HG02763 (cell line): ENCODE results near the gene ZNF296.
A peak's percentile ranks its signal among the peaks of the same experiment; 100 is the strongest.

Source experiments
- ATAC-seq: cut with Tn5 transposase; IDR thresholded peaks from one replicate; pipeline ENCODE4 v1.9.1; 2021; ENCODE audit warnings: mild to moderate bottlenecking, moderate library complexity; ENCODE audit not compliant: unreplicated experiment

The ZNF296 gene

DNA sequence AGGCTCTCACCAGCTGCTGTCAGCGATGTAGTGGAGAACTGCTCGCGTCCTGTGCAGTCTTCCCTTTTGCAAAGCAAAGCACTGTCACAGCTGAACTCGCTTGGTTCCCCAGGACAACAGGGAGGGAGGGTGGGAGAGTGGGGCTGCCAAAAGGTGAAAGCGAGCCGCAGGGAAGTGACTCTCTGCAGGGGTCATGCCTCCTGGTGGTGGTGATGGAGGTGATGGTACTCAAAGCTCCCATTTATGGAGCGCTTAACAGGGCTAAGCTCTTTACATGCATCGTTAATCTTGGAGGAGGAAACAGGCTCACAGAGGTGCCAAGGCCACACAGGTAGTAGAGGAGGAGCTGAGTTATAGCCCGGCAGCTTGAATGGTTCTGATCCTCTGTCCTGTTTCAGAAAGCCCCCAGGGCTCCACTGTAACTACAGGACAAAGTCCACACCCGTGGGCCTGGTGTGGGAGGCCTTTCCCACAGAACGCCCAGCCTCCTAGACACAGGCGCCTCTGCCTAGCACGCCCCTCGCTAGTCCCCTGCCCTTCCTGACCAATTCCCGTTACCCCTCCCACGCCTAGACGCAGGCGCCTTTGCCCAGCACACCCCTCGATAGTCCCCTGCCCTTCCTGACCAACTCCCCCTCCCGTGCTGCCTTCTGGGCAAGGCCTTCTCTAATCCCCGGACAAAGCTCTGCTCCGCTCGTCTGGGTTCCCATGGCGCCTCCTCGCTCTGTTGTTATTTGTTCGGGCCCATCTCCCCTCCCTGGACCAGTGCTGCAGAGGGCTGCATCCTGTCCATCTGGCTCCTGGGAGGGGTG lies 27.4 kb upstream of the ZNF296 start:
- no peak for ATAC-seq

GRCh38 chr19:45103156-45103507 lies 26.9 kb upstream of the ZNF296 start:
- no peak for ATAC-seq

DNA sequence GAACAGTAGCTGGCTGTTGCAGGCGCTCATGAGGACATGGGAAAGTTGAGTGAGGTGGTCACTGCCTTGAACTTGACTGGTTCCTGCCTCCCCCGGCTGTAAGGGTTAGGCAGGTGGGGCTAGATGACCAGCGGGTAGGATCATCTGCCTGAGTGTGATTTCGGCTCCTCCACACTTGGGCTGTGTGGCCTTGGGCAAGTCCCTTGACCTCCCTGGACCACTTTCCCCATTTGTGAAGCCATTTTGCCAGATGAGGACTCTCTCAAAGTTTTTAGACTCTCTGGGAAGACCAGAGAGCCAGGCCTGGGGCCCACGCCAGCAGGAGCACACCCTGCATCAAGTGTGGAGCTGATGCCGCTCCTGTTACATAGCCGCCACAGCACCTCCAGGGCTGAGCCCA lies 26.2 kb upstream of the ZNF296 start:
- ATAC-seq: no peak

GRCh38 chr19:45101806-45102205 lies 25.5 kb upstream of the ZNF296 start:
- no peak for ATAC-seq

- no peak for ATAC-seq
Observed at GRCh38 chr19:45100846-45101252, 24.6 kb upstream of the ZNF296 start.

DNA sequence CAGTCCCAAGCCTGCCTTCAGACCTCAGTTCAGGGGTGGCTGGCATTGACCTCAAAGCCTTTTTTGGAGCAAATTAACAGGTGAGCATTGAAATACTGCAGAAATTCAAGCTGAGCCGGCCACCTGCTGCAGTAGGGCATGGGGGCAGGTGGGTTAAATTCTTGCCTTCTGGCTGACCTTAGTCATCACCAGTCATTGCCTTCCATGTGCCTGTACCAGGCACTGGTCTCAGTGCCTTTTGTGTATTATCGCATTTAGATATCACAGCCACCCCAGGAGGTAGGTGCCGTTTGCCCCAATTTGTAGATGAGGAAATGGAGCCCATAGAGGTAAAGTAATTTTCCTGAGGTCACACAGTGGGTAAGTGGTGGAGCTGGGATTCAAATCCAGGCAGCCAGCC lies 23.9 kb upstream of the ZNF296 start:
- no peak for ATAC-seq

DNA sequence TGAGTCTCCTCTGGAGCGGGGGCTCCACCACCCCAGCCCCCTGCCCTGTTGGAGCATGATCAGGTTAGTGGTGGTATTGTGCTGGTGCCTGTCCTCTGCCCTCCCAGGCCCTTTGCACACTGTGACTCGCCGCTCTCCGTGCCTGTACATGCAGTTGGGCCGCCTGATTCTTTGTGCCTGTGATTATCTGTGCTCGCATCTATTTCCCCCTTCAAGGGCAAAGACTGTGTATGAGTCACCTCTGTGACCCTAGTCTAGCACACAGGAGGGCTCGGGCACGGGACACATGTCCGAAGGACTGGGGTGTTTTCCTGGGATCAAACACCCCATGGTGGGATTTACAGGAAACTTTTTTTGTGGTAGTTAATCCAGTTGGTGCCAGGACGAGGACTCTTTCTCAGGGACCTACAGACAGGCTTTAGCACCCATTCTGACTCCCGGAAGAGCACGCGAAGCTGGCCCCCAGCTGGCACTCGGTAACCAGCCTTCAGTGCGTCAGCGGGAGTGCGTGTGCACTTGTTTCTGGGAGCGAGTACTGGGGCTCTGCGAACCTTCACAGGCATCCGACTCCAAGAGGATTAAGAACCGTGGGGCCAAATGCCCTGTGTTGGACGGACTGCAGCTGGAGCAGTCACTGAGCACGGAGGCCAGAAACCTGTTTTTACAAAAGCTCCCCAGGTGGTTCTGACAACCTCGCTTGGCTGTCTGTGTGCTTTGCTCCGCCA lies 23.4 kb upstream of the ZNF296 start:
- ATAC-seq: no peak

DNA sequence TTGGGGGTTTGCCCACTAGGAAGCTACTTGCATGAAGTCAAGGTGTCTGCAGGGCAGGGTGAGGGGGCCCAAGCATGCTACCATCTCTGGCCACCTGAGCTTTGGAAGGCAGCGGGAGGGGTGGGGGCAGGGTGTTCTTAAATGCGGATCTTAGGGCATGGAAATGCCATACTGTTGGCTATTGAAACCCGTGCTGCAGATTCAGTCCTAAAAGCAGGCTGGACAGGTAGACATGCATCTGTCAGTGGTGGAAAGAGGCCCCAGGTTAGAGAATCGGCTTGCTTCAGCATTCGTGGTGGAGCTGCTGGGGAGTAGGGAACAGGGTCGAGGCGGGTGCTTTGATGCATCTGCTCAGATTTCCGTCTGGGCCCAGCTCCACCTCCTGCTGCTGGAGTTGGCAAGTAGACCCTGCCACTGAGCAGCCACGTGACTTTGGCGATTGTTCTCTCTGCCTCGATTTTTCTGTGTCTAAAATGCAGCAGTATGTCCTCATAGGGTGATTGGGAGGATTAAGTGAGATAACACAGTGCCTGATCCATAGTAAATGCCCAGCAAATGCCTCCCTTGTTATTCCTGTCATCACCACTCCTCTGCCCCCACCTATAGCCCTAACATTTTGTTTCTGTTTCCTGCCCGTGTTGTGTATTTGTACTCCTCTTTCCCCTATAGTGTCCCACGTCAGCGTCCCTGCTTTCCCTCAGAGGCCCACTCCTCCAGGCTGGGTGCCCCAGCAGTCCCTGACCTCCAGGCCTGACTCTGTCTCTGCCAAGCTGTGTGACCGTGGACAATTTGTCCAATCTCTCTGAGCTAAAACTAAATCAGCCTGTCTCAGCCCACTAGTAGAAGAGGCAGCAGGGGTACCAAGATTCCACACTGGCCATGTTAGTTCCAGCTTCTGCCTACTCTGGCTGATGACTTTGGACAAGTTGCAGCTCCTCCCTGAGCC lies 22.5 kb upstream of the ZNF296 start:
- no peak for ATAC-seq

- ATAC-seq: no peak
Observed at GRCh38 chr19:45097776-45098520, 21.7 kb upstream of the ZNF296 start.

GRCh38 chr19:45097450-45097775 lies 21.1 kb upstream of the ZNF296 start:
- no peak for ATAC-seq

GRCh38 chr19:45096700-45097099 lies 20.4 kb upstream of the ZNF296 start:
- no peak for ATAC-seq

- no peak for ATAC-seq
Observed at GRCh38 chr19:45095496-45096413, 19.5 kb upstream of the ZNF296 start.

GRCh38 chr19:45094707-45095106 lies 18.4 kb upstream of the ZNF296 start:
- ATAC-seq: no peak

GRCh38 chr19:45094137-45094536 lies 17.9 kb upstream of the ZNF296 start:
- no peak for ATAC-seq

GRCh38 chr19:45092747-45093678 lies 16.7 kb upstream of the ZNF296 start, which contains the start of gene PPP1R37:
Gene PPP1R37 (plus strand): TSS chr19:45093179. CDS start chr19:45093326, 147 bp downstream.
- ATAC-seq: peak; percentile 57

GRCh38 chr19:45091031-45091923 lies 15.0 kb upstream of the ZNF296 start:
- peak; percentile 62 for ATAC-seq

- no peak for ATAC-seq
Observed at GRCh38 chr19:45090606-45091005, 14.3 kb upstream of the ZNF296 start.
